Measurements from ENCODE around the gene GUCY2C.

DNA sequence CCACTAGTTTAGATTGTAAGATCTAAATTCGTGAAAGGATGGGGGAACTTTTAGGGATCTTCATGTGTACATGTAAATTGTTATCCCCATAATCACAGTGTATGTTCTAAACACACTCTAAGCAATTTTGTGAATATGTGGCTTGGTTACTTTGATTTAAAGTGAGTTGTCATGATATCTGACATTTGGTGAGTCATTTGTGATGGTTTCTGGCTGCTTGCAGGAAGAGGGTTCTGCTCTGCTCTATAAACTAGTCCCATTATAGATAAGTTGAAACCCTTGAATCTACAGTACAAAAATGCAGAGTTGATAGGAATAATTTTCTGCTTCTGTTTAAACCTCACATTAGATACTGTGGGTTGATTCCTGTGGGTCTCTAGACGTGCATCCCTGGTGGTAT lies 14.8 kb downstream of the GUCY2C start:
- TF ChIP-seq ZFP30 (CRISPR knock-in tag; IDR thresholded peaks at IDR 0.05) (no peak), ARNTL (CRISPR knock-in tag; IDR thresholded peaks at IDR 0.05; ENCODE audit: borderline replicate concordance, low read depth) (no peak), RARB (CRISPR knock-in tag; IDR thresholded peaks at IDR 0.05) (no peak), SNAI2 (CRISPR knock-in tag; IDR thresholded peaks at IDR 0.05) (no peak), ISL1 (CRISPR knock-in tag; IDR thresholded peaks at IDR 0.05) (no peak), ZNF70 (CRISPR knock-in tag; IDR thresholded peaks at IDR 0.05) (no peak), ZNF565 (CRISPR knock-in tag; conservative IDR thresholded peaks at IDR 0.05; ENCODE audit: low read depth) (no peak)
- TF ChIP-seq, protein P1, sequence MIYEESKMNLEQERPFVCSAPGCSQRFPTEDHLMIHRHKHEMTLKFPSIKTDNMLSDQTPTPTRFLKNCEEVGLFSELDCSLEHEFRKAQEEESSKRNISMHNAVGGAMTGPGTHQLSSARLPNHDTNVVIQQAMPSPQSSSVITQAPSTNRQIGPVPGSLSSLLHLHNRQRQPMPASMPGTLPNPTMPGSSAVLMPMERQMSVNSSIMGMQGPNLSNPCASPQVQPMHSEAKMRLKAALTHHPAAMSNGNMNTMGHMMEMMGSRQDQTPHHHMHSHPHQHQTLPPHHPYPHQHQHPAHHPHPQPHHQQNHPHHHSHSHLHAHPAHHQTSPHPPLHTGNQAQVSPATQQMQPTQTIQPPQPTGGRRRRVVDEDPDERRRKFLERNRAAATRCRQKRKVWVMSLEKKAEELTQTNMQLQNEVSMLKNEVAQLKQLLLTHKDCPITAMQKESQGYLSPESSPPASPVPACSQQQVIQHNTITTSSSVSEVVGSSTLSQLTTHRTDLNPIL (CRISPR knock-in tag; IDR thresholded peaks at IDR 0.05; ENCODE audit: low read depth) = no peak
- TF ChIP-seq, protein P2, sequence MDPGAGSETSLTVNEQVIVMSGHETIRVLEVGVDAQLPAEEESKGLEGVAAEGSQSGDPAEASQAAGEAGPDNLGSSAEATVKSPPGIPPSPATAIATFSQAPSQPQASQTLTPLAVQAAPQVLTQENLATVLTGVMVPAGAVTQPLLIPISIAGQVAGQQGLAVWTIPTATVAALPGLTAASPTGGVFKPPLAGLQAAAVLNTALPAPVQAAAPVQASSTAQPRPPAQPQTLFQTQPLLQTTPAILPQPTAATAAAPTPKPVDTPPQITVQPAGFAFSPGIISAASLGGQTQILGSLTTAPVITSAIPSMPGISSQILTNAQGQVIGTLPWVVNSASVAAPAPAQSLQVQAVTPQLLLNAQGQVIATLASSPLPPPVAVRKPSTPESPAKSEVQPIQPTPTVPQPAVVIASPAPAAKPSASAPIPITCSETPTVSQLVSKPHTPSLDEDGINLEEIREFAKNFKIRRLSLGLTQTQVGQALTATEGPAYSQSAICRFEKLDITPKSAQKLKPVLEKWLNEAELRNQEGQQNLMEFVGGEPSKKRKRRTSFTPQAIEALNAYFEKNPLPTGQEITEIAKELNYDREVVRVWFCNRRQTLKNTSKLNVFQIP (CRISPR knock-in tag; IDR thresholded peaks at IDR 0.05; ENCODE audit: borderline replicate concordance, low read depth) = no peak
